NCI-H774 (cell line): ENCODE data around the gene CABLES1.
"Not testable (repeated sequence)": the region's sequence is repeated elsewhere in the genome, so short reads cannot be mapped to it uniquely, and the experiment has no call there.

ENCODE experiments used
- DNase-seq: peaks from one replicate; lab custom pipeline; 2025; lab: John Stamatoyannopoulos, UW

Gene CABLES1

GRCh38 chr18:23134780-23135549 lies at the start of gene CABLES1:
CABLES1 (plus strand) TSS chr18:23135485; CDS start chr18:23135763, 278 bp downstream.
- DNase-seq, result peak; percentile 59

DNA sequence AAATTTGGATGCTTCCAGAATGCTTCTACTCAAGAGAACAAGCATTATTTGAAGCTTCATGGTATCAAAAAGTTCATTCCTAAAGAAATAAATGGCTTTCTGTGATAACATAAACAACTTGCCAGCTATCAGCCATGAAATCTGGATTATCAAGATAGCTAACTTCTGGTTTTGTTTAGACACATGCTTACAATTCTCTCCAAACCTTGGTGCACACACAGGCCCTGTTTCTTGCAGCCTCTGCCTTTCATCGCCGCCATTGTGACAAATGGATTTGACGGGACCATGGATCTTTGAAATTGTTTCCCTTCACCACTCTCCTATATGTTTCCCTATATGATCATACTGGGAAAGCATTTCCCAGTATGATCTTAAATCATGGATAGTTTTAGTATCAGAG lies 47.9 kb upstream of the CABLES1 start:
- DNase-seq, result no peak

- DNase-seq, result no peak
Observed at GRCh38 chr18:23088310-23088709, 47.0 kb upstream of the CABLES1 start.

DNA sequence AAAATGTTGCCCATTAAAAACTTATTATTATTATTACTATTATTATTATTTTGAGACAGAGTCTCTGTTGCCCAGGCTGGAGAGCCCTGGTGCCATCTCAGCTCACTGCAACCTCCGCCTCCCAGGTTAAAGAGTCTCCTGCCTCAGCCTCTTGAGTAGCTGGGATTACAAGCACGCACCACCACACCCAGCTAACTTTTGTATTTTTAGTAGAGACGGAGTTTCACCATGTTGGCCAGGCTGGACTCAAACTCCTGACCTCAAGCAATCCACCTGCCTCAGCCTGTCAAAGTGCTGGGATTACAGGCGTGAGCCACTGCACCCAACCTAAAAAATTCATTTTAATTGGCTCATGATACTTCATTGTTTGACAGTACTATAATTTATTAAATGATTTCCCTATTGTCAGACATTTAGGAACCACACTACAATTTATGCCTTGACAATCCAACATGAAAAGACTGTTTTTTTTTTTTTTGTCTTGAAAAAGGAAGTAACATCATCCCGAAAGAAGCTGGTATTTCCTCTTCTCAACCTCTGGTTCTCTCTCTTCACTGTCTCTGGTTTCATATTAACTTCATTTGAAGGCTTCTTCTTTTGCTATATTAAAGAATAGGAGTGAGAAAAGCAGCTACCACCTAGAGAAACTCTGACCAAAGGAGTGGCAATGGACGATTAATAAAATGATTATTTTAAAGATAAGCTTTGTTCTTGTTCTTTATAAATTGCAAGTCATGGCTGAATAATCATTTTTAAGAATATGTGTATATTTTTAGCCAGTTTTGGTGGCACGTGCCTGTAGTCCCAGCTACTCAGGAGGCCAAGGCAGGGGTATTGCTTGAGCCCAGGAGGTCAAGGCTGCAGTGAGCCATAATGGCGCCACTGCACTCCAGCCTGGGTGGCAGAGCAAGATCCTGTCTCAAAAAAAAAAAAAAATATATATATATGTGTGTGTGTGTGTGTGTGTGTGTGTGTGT lies 44.0 kb upstream of the CABLES1 start:
- DNase-seq, result not testable (repeated sequence)

DNA sequence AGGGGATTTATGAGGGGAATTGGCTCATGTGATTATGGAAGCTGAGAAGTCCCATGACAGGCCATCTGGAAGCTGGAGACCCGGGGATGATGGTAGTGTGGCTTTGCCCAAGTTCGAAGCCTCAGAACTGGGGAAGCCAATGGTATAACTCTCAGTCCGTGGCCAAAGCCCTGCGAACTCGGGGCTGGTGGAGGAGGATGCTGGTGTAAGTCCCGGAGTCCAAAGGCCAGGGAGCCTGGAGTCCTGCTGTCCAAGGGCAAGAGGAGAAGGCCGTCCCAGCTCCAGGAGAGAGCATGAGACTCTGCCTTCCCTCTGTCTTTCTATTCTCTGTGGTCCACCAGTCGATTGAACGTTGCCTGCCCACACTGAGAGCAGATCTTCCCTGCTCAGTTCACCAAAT lies 43.2 kb upstream of the CABLES1 start:
- DNase-seq, result no peak

DNA sequence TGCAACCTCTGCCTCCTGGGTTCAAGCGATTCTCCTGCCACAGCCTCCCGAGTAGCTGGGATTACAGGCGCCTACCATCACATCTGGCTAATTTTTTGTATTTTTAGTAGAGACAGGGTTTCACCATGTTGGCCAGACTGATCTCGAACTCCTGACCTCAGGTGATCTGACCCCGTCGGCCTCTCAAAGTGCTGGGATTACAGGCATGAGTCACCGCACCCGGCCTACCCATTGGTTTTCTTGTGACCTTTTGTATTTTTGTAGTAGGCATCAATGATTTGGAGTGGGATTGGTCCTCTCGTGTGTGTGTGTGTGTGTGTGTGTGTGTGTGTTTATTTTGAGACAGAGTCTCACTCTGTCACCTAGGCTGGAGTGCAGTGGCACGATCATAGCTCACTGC lies 42.2 kb upstream of the CABLES1 start:
- not testable (repeated sequence) for DNase-seq

- DNase-seq, result no peak
Observed at GRCh38 chr18:23093772-23094171, 41.5 kb upstream of the CABLES1 start.

- no peak for DNase-seq
Observed at GRCh38 chr18:23094411-23095190, 40.7 kb upstream of the CABLES1 start.

DNA sequence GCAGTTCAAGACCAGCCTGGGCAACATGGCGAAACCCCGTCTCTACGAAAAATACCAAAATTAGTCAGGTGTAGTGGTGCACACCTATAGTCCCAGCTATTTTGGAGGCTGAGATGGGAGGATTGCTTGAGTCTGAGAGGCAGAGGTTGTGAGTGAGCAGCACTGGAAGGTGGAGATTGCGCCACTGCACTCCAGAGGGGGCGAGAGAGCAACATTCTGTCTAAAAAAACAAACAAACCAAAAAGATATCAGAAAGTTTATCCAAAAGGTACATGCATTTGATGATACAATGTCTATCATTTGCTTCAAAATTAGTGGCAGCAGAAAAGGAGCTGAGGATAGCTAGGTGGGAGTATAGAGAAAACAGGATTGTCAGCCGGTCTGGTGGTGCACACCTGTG lies 39.8 kb upstream of the CABLES1 start:
- DNase-seq, result no peak

DNA sequence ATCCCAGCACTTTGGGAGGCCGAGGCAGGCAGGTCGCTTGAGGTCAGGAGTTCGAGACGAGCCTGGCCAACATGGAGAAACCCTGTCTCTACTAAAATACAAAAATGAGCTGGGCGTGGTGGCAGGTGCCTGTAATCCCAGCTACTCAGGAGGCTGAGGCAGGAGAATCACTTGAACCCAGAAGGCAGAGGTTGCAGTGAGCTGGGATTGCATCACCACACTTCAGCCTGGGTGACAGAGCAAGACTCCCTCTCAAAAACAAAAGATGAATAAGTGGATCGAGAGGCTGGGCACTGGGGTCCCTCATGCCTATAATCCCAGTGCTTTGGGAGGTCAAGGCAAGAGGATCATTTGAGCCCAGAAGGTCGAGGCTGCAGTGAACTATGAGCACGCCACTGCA lies 38.3 kb upstream of the CABLES1 start:
- not testable (repeated sequence) for DNase-seq

DNA sequence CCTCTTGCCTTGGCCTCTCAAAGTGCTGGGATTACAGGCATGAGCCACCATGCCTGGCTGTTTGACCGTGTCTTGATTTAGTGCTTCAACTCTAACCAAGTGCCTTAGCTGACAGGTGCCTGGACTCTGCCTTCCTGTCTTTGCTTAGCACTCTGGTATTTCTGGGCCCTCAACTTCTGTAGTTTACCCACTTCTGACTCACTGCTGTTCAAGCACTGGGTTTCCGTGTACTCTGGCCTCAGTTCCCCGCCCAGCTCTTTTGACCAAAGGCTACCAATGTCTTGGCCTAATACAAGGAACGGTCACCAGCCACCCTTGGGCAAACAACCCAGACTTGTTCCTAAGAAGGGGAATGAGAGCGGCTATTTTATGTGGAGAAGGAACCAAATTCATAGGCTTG lies 35.7 kb upstream of the CABLES1 start:
- DNase-seq, result no peak

- no peak for DNase-seq
Observed at GRCh38 chr18:23101861-23102432, 33.3 kb upstream of the CABLES1 start.

GRCh38 chr18:23102493-23103261 lies 32.6 kb upstream of the CABLES1 start:
- DNase-seq, result no peak

DNA sequence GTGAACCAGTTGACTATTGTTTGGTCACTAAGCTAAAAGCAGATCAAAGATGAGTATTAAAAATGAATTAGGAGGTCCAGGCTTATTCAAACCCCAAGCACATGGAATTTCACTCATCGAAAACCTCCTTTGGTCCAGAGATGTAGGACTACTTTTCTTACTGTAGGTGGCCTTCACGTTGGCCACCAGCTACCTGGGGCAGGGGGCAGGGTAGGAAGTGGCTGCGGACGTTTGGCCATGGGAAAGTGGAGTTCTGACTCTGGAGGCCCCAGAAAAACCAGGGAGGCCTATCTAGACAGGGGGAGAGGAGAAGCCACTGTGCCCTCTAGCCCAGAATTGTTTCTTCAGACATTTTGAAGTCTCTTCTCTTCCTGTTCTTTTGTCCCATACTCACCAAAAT lies 31.8 kb upstream of the CABLES1 start:
- DNase-seq, result no peak

GRCh38 chr18:23105030-23105429 lies 30.3 kb upstream of the CABLES1 start:
- DNase-seq, result no peak

- no peak for DNase-seq
Observed at GRCh38 chr18:23105581-23106219, 29.6 kb upstream of the CABLES1 start.

DNA sequence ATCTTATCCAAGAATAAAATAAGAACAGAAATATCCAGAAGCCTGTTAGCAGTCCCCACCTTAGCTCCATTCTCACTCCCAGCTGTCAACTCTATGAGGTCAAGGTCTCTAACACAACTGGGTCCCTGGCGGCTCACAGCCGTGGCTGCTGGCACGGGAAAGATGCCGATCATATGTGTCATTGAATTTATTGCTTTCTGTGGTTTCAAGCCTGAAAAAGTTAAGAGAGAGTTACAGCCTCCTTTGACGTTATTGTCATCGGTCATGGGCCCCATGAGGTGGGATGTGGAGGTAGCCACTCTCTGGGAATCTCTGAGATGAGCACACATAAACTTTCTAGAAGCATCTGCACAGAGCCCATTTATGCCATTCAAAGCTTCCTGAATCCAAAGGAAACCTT lies 28.7 kb upstream of the CABLES1 start:
- DNase-seq, result no peak

- DNase-seq, result no peak
Observed at GRCh38 chr18:23107718-23108117, 27.6 kb upstream of the CABLES1 start.

- DNase-seq, result no peak
Observed at GRCh38 chr18:23108496-23108895, 26.8 kb upstream of the CABLES1 start.

GRCh38 chr18:23109163-23109562 lies 26.1 kb upstream of the CABLES1 start:
- not testable (repeated sequence) for DNase-seq

DNA sequence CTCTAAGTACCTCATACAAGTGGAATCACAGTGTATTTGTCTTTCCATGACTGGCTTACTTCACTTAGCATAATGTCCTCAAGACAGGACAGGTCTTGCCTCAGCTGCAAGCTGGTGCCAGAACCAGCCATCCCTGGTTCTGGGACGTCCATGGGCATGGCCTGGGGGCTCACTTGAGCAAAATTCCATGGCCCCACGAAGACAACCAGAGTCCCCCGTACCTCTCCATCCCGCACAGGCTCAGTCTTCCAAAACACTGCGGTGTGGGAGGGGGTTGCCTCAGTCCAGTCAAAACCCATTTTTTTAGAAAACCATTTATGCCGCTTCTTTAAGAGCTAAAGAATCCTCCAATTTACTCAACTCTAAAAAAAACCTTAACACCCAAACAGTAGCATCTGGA lies 21.7 kb upstream of the CABLES1 start:
- DNase-seq, result no peak
